ENCODE measurements around the gene MYO18B.

The MYO18B gene

DNA sequence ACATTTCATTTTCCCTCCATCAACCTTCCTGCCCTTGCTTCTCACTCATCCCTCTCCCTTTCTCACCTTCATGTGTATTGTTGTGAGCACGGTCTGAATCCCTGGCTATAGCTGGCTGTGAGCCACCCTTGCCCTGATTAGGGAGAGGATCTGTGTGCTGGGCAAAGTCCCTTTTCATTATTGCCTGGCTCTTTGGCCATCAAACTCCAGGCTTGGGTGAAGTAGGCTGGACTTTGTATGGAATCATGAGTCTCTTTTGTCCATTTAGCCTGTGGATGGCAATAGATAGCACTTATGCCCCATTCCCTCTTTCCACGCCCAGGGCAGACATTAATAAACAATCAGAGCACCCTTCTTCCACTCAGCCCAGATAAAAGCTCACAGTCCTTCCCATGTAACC, 6.7 kb downstream of the MYO18B start:
- DNase-seq (ENCODE audit: low read depth), result no peak

DNA sequence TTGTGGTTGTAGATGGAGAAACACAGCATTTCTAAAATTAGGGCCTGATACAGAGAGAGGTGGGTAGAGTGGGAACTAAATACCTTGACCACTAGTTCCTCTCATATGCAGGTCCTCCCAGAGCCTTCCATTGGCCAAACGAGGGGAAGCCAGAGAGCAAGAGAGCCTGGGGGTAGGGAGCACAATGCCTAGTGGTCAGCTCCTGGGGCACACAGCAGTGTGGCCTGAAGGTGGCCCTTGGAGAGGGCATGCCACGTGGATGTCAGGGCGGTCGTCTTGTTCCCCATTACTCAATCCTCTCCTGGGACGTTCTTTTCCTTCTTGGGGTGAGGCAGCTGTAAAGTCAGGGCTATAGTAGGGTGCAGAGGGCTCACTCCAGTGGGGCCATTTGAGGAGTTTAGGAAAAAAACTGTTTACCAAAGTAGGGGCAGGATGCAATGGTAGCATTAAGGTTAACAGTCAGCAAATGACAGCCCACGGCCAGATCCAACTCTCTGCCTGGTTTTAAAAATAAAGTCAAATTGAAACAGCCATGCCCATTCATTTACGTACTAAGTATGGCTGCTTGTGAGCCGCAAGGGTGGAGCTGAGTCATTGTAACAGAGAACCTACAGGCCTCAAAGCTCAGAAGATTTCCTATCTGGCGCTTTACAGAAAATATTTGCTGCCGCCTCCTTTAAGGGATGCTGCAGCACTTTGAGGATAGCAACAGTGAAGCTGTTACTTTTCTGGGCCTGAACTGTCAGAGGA, 7.6 kb downstream of the MYO18B start:
- no peak for DNase-seq (ENCODE audit: low read depth)

DNA sequence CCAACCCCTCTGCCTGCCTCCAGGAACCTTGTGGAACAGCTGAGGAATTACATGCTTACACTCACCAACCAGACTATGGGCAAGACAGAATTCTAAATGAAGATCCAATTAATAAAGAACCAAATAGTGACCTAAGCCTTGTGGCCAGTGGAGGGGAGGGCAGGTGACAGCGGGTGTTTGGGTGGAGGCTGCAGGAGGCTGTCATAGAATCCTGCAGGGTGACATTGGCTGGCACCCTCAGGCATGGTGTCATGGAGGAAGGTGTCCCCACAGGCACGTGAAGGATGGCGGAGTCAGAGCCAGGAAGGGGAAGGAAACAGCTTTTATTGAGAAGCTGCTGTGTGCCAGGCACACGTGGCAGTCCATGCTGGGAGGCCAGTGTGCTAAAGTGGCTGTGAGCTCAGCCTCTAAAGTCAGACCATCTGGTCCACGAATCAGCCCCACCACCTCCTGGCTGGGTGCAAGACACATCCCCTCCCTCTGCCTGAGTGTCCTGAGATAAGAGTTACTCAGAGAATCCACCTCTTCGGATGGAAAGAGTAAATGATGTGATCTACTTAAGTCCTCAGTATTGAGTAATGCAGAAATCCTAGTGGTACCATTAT, 8.7 kb downstream of the MYO18B start:
- DNase-seq (ENCODE audit: low read depth), result no peak

DNA sequence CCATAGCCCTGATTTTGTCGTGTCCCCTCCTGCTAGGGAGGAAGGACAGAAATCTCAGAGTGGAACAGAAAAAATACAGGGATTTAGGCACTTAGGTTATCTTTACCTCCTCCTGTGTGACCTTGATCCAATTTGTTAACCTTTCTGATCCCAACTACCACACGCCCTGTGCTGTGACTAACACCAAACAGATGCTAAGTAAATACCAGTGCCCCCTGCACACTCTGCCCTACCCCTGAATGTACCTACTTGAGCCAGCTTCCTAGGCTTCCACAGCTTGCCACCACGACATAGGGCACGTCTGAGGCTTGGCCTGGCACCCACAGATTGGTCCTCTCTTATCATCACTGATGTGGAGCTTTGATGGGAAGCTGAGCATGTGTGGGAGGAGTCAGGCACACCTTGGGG, 9.2 kb downstream of the MYO18B start:
- no peak for DNase-seq (ENCODE audit: low read depth)

DNA sequence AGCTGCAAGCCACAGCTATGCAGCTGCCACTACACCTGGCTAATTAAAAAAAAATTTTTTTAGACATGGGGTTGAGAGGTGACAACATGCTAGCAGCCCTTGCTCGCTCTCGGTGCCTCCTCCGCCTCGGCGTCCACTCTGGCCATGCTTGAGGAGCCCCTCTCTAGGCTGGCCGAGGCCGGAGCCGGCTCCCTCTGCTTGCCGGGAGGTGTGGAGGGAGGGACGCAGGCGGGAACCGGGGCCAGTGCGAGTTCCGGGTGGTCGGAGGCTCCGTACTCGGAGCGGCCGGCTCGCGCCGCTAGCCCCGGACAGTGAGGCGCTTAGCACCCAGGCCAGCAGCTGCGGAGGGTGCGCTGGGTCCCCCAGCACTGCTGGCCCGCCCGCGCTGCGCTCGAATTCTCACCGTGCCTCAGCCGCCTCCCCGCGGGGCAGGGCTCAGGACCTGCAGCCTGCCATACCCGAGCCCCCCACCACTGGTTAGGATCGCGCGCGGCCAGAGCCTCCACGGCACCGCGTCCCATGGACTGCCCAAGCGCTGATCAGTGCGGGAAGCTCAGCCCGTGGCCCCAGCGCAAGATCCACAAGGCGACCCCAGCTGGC, 10.7 kb downstream of the MYO18B start:
- no peak for DNase-seq (ENCODE audit: low read depth)

DNA sequence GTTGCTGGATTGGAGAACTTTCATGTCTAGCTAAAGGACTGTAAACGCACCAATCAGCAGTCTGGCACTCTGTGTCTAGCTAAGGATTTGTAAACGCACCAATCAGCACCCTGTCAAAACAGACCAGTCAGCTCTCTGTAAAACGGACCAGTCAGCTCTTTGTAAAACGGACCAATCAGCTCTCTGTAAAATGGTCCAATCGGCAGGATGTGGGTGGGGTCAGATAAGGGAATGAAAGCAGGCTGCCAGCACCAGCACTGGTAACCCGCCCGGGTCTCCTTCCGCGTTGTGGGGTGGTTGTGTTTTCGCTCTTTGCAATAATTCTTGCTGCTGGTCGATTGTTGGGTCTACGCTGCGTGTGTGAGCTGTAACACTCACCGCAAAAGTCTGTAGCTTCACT, 11.3 kb downstream of the MYO18B start:
- DNase-seq (ENCODE audit: low read depth), result no peak

DNA sequence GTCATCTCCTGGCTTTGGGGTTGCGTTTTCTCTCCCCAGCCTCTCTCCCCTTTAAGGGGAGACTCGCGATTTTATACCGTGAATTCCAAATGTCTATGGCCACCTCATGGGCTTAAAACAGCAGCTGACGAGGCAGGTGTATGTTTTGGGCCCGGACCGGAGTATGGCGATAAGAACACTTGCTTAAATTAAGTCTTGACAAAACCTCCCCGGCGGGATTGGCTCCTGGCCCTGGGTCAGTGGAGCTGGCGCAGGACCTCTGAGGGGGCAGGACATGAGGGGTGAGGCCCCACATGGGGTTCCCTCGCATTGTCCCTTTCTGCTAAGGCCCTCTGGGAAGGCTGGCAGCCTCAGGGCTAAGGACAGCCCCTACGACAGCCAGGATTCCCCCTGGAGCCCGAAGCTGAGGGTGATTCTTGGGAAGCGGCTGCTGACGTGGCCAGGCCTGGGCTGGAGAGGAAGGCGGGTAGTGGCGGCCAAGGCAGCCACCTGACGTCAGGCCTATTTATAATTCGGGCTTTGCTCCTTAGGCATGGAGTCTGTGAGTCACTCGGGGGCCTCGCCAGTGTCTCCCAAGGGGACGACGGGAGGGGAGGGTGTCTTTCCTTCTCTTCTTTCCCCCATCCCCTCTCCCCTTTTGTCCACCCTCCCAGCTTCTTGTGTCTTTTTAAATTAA, 12.7 kb downstream of the MYO18B start:
- no peak for DNase-seq (ENCODE audit: low read depth)

DNA sequence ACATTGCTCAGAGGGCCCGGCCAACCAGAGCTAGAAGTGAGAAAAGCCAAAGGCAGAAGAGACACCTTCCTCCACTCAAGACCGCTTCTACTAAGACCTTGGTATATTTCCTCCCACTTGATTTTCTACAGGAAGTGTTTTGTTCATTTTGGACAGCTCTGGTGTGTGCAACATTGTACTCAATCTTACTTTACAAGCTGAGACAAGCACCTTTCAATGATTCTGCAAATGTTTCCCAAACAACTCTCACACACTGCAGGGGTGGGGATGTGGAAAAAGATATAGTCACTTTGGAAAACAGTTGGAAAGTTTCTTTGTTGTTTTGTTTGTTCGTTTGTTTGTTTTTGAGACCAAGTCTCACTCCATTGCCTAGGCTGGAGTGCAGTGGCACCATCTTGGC, 15.7 kb downstream of the MYO18B start:
- DNase-seq (ENCODE audit: low read depth), result no peak

DNA sequence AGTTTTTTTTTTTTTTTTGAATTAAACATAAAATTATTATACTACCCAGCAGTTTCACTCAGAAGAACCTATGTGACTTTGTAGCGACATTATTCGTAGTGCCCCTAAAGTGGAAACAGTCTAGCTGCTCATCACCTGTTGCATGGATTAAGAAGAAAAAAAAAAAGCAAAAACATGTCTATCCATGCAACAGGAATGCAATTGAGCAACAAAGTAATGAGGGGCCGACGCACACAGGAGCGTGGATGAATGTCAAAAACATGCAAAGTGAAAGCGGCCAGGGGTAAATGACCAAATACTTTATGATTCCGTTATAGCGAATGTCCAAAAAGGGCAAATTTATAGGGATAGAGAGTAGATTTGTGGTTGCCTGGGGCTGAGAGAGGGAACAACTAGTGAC, 16.3 kb downstream of the MYO18B start:
- DNase-seq (ENCODE audit: low read depth), result no peak

DNA sequence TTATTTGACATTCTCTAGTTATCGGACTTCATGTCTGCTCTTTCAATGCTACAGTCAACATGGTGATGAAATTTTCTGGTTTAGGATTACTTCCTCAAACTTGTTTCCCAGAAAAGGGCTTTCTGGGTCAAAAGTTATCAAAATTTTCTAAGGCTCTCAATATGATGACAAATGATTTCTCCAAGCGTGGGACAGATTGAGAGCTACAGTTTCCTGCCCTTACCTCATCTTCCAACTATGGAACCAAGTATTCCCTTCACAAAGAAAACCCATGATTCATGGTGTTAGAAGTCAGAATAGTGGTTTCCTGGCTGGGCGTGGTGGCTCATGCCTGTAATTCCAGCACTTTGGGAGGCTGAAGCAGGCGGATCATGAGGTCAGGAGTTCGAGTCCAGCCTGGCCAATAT, 17.8 kb downstream of the MYO18B start:
- no peak for DNase-seq (ENCODE audit: low read depth)

DNA sequence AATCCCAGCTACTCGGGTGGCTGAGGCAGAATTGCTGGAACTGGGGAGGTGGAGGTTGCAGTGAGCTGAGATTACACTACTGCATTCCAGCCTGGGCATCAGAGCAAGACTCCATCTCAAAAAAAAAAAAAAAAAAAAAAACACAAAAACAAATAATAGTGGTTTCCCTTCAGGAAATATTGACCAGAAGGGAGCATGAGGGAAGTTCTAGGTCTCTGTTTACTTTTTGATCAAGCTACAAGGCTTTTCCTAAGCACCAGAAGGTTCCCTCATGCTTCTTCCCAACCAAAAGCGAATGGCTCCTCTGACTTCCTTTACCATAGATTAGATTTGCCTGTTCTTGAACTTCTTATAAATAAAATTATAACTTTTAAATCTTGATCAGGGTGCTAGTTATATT, 18.3 kb downstream of the MYO18B start:
- no peak for DNase-seq (ENCODE audit: low read depth)

DNA sequence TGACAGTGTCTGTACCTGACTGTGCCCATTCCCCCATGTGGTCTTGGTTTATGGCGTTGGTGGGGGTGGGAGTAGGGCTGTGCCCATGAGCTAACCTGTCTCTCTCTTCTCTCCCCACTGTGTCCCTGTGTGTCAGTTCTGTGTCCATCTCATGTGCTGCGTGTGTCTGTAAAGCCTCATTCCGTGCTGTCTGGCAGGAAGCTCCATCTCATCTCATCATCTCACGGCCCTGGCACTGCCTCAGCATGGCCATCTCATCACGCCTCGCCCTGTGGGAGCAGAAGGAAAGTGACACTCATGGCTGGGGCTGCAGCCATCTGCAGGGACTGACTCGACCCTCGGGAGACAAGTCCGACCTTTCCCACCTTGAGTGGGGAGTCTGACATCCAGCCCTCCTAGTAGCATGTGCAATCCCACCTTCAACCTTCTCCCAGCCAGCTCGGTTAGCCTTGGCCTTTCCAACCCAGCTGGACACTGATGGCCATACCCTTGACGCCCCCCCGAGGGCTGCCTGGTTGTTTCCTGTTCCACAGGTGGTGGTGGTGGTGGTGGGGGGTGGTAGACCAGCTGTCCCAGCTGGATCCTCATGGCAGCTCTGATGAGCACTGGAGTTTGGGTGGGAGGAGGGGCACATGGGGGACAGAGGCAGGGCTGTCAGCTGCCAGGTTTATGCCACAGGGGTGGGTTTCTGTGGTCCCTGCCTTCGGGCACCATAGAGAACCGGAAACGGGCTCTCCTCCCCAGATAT, 19.0 kb downstream of the MYO18B start:
- DNase-seq (ENCODE audit: low read depth), result no peak

DNA sequence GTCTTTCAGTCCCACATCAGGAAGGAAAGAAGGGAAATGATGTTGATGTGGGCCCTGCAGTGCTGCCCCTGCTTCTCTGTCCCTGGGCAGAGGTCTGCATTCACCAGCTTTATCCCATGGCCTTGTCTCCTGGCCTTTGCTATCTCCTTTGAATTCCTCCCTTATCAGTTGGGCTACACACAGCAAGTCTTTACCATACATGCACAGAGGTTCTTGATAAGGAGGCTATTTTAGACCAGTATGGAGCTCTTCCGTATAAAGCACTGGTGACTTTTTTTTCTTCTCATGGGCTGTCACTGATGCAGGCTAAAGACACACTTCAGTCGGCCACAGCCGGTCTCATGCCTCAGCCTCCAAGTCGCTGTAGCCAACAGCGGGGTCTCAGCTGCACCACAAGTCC, 20.2 kb downstream of the MYO18B start:
- DNase-seq (ENCODE audit: low read depth), result no peak

DNA sequence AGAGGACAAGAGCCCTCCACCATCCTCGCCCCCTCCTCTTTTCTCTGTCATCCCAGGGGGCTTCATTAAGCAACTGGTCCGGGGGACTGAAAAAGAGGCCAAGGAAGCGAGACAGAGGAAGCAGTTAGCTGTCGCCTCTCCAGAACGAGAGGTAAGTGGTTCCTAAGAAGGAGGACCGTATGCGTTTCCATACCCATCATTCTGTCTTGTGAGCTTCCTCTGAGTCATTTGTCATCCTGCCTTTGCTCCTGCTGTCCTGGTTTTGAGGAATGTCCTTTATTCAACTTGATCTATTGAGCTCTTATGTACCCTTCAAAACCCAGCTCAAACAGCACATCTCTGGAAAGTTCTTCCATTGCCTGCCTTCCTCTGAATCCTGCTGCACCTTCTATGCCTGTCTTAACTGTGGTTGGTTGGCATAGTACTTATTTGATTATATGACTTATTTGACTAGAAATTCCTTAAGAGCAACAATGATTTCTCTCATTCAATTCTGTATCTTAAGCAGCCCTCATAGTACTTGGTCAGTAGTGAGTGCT, 21.3 kb downstream of the MYO18B start:
- no peak for DNase-seq (ENCODE audit: low read depth)

DNA sequence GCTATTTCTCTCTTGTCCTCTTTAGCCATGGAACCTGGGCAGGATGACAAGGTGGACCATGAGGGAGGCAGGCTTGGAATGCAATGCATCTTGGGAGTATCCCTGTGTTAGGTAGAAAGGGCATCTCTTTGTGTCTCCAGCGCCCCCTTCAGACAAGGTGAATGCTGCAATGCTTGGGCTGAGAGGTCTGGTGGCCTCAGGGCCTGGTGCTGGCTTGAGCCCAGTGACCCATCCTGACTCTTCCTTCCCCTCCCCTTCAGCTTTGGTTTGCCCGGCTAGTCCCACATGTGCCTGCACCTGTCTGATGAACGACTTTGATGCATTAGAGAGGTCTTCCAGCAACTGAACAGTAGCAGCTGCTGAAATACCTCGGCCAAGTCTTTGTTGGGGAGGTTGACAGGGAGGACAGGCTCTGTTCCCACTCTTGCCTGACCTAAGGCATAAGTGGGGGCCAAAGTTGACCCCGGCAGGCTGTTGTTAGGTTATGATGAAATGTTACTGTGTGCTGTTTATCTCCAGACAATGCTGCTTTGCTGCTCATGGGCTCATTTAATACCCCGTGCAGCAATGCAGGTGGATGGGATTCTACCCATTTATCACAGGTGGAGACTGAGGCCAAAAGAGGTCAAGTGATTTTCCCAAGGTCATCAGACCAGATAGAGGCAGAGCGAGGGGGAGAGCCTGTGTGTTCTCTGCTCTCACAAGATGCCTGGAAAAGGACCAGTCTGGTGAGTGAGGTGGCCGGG, 22.5 kb downstream of the MYO18B start:
- no peak for DNase-seq (ENCODE audit: low read depth)

DNA sequence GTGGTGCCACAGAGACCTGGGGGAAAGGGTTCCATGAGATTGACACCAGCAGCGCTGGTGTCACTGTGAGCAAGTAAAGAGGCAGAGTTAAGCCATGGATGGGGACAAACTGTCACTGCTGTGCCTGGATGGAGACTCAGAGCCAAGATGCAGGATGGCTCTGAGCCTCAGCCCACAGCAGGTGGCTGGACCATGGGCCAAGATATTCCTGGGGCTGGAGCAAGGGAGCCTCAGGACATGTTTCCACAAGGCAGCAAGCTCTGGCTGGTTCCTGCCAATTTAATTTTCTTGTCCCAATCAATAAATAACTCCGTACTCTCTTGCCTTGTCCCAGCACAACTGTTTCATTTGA, 23.0 kb downstream of the MYO18B start:
- DNase-seq (ENCODE audit: low read depth), result no peak

DNA sequence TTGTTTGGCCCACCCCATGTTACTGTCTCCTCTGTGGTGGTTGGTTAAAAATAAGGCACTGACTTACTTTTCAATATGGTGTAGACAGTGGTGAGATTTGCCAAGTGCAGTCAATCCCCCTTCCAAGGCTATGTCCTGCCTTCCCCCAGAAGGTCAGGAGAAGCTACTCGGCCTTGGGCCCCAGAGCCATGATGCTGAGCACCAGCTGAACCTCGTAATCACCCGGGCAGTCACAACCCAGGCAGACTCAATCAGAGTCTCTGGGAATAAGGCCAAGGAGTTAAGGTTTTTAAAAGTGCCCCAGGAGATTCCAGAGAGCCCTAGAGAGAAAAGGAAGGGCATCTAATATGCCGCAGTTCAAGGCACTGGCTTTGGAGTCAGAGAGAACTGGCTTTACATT, 23.8 kb downstream of the MYO18B start:
- no peak for DNase-seq (ENCODE audit: low read depth)

DNA sequence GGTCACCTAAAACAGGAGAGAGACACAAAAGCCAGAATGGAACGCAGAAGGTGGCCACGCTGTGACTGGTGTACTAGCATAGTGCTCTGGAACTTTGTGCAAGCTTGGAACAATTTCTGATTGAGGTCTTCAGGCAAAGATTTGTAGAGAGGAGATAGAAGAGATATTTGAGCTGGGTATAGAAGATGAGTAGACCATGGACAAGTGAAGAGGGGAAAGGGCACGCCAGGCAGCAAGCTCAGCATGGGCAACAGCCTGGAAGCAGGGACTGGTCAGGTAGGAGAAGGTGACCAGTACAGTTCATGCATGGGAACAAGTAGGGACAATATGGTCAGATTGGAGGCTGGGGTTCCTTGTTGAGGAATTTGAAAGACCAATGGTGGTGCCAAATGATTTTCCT, 24.4 kb downstream of the MYO18B start:
- no peak for DNase-seq (ENCODE audit: low read depth)

DNA sequence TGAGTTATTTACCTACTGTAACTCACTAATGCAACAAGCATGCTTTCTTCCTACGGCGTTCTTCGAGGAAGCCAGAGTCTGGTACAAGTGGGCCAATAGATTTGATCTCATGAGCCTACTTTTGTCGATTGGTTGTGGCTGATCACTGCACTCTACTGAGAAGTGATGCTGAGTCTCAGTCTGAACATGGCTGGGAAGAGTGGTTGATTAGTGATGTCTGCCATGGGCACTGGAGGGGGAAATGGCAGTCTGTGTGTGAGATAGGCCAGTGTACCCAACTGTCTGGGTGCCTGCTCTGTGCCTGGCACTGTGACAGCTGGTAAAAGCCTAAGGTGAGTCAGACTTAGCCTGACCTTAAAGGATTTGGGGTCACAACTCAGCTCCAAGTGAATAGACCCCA, 28.3 kb downstream of the MYO18B start:
- no peak for DNase-seq (ENCODE audit: low read depth)

DNA sequence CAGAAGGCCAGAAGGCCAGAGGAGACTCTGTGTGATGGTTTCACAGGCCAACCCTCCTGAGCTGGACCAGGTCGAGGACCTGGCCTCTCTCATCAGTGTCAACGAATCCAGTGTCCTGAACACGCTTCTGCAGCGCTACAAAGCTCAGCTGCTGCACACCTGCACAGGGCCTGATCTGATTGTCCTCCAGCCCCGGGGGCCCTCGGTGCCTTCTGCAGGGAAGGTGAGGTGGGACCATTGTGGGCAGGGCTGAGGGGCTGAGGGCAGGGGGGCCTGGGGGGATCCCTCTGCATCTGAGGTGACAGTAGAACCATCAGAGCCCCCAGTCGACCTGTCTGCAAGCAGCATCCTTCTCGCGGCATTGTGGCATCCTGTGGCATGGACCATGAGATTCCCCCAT, 30.3 kb downstream of the MYO18B start:
- DNase-seq (ENCODE audit: low read depth), result no peak

DNA sequence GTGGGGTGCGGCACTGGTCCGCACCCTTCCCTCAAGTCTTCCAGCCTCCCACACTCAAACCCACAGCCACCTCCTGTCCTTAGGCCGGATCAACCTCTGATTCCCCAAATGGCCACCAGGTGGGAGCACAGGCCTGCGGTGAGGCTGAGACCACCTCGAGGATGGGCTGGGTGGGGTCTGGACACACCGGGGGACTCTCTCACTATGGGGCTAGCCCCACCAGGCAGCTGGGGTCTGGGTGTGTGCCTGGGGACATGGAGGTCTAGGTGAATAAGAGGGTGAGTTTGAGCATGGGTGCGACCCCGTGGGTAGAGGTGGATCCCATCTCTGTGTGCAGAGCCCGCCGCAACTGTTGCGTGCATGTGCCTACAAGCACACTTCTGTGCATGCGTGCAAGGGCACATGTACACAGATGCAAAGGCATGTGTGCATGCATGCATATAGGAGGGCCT, 32.6 kb downstream of the MYO18B start:
- DNase-seq (ENCODE audit: low read depth), result no peak
